ENCODE results near the gene TMEM150C.
"Not testable (repeated sequence)": the region's sequence is repeated elsewhere in the genome, so short reads cannot be mapped to it uniquely, and the experiment has no call there.

Gene TMEM150C

DNA sequence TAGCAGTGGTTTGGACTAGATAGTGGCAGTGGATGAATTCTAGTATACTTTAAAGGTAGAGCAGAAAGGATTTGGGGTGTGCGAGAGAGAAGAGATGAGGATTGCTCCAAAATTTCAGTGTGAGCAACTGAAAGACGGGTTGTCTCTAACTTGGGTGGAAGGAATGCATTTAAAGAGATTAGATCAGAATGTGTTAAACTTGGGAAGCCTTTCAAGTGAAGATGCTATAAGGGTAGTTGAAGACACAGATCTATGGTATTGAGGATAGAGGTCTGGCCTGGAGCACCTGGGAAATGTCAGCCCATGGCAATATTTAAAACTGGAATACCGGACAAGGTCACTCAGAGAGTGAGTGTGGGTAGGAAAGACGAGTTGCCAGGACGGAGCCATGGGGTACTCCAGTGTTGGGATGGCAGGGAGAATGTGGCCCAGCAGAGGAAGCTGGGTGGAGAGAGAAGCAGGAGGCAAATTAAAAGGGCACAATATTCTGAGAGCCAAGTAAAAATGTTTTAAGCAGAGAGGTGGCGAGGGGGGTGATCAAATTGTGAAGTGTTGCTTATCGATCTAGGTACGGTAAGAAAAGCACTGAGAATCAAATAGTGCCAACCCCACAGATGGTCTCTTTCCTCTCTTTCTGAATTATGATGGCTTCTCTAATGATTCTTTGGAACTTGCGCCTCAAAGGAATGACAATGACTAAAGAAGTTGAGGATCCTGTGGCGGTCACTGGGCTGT is 80.8 kb downstream of the TMEM150C start:
- Histone ChIP-seq H3K27ac (no peak overlapping the region), H3K4me3 (no peak overlapping the region)
- TF ChIP-seq, protein P1, sequence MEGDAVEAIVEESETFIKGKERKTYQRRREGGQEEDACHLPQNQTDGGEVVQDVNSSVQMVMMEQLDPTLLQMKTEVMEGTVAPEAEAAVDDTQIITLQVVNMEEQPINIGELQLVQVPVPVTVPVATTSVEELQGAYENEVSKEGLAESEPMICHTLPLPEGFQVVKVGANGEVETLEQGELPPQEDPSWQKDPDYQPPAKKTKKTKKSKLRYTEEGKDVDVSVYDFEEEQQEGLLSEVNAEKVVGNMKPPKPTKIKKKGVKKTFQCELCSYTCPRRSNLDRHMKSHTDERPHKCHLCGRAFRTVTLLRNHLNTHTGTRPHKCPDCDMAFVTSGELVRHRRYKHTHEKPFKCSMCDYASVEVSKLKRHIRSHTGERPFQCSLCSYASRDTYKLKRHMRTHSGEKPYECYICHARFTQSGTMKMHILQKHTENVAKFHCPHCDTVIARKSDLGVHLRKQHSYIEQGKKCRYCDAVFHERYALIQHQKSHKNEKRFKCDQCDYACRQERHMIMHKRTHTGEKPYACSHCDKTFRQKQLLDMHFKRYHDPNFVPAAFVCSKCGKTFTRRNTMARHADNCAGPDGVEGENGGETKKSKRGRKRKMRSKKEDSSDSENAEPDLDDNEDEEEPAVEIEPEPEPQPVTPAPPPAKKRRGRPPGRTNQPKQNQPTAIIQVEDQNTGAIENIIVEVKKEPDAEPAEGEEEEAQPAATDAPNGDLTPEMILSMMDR (IDR thresholded peaks at IDR 0.05): no peak
- DNase-seq (ENCODE audit: low spot score): no peak

DNA sequence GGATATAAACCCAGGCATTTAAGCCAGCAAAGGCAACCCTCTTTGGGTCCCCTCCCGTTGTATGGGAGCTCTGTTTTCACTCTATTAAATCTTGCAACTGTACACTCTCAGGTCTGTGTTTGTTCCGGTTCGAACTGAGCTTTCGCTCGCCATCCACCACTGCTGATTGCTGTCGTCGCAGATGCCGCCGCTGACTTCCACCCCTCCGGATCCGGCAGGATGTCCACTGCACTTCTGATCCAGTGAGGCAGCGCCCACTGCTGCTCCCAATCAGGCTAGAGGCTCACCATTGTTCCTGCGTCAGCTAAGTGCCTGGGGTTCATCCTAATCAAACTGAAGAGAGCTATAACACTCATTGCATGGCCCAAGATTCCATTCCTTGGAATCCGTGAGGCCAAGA is 82.2 kb downstream of the TMEM150C start:
- H3K4me3 ChIP-seq: no peak overlapping the region
- no peak for DNase-seq (ENCODE audit: low spot score)
- TF ChIP-seq, protein P1 (IDR thresholded peaks at IDR 0.05): no peak
- H3K27ac ChIP-seq: no peak overlapping the region

DNA sequence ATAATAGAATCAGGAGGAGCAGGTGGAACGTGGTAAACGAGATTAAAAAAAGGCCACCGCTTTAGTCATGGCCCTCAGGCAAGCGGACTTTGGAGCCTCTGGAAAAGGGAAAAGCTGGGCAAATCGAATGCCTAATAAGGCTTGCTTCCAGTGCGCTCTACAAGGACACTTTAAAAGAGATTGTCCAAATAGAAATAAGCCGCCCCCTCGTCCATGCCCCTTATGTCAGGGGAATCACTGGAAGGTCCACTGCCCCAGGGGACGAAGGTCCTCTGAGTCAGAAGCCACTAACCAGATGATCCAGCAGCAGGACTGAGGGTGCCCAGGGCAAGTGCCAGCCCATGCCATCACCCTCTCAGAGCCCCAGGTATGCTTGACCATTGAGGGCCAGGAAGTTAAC is 84.3 kb downstream of the TMEM150C start:
- H3K27ac ChIP-seq; H3K4me3 ChIP-seq; DNase-seq (ENCODE audit: low spot score): not testable (repeated sequence)

DNA sequence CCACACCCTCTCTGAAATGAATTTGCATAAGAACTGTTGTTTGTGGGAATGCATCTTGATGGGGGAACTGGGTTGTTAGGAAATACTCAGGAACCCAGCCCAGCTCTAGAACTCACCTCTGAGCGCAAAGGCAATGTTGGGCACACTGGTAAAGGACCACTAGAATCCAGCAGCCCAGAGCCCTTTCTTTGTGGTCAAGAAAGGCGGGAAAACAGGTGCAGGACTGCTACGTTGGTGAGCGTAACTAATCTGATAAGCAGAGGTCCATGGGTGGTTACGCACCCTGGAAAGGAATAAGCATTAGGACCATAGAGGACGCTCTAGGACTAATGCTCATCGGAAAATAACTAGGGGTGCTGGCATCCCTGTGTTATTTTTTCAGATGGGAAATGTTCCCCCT is 85.9 kb downstream of the TMEM150C start:
- H3K4me3 ChIP-seq; H3K27ac ChIP-seq; DNase-seq (ENCODE audit: low spot score): not testable (repeated sequence)

DNA sequence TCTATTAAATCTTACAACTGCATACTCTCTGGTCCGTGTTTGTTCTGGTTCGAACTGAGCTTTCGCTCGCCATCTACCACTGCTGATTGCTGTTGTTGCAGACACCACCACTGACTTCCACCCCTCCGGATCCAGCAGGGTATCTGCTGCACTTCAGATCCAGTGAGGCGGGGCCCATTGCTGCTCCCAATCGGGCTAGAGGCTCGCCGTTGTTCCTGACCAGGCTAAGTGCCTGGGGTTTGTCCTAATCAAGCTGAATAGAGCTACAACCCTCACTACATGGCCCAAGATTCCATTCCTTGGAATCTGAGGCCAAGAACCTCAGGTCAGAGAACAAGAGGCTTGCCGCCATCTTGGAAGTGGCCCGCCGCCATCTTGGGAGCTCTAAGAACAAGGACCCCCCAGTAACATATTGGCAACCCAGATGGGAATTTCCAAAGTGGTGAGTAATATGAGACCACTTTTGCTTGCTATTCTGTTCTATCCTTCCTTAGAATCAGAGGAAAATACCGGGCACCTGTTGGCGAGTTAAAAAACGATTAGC is 88.1 kb downstream of the TMEM150C start:
- no peak for DNase-seq (ENCODE audit: low spot score)
- TF ChIP-seq, protein P1 (IDR thresholded peaks at IDR 0.05): no peak
- H3K27ac ChIP-seq: no peak overlapping the region
- H3K4me3 ChIP-seq: no peak overlapping the region

DNA sequence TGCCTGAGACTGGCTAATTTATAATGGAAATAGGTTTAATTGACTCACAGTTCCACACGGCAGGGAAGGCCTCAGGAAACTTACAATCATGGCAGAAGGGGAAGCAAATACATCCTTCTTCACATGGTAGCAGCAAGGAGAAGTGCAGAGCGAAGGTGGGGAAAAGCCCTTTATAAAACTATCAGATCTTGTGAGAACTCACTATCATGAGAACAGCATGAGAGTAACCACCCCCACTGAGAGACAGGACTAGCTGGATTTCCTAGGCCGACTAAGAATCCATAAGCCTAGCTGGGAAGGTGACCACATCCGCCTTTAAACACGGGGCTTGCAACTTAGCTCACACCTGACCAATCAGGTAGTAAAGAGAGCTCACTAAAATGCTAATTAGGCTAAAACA is 88.7 kb downstream of the TMEM150C start:
- not testable (repeated sequence) for H3K4me3 ChIP-seq; DNase-seq (ENCODE audit: low spot score); H3K27ac ChIP-seq

DNA sequence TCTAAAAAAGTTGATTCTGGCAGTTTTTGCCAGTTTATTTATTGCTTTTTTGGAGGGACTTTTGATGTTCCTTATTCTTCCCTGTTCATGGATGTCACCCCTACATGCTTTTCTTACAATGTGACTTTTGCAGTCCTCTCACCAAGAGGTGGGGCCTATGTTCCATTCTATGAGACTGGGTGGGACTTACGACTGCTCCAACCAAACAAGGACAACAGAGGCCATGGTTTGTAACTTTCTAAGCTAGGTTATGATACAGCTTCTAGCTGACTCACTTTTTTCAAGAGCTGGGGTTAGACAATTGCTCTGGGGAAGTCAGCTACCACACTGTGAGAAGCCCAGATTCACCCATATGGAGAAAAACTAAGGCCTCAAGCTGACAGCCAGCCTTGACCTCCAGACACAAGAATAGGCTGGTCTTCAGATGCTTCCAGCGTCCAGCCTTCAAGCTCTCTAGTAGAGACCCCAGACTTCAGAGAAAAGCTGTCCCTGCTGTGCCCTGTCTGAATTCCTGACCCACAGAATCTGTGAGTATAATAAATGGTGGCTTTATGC is 91.9 kb downstream of the TMEM150C start:
- Histone ChIP-seq H3K4me3 (no peak overlapping the region), H3K27ac (peak overlapping the region in 1 of 2 donors; percentile 37)
- TF ChIP-seq, protein P1 (IDR thresholded peaks at IDR 0.05): no peak
- no peak for DNase-seq (ENCODE audit: low spot score)

DNA sequence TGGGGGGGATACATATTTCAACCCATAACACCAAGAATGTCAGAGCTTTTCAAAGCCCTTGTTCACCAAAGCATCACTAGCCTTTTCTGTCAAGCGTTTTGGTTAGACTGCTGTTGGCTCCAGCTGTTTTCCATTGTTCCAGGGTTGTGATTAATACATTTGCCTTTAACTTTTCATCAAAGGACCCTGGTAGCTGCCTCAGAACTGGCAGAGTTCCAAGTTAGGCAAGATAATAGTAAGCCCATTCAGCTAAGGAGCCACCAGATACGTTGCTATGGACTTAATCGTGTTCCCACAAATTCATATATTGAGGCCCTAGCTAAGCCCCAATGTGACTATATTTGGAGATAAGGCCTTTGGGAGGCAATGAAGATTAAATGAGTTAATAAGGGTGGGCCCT is 94.3 kb downstream of the TMEM150C start:
- TF ChIP-seq, protein P1 (IDR thresholded peaks at IDR 0.05): no peak
- Histone ChIP-seq H3K27ac (no peak overlapping the region), H3K4me3 (no peak overlapping the region)
- no peak for DNase-seq (ENCODE audit: low spot score)

Measured in coronary artery (tissue), 2 donors.